DND-41 (cell line): Measurements from ENCODE around the gene FST.

Source experiments
- ATAC-seq: fragments of 200-7000 bp; cut with Tn5 transposase; 3 replicates; pipeline ENCODE4 v1.9.1; 2021; ENCODE audit warnings: low read depth; ENCODE audit not compliant: insufficient read depth
- DNase-seq: peaks from one replicate; pipeline ENCODE4 v3.0.0-alpha.2; 2020
- H2AFZ ChIP-seq: 2 replicates; pipeline ENCODE4 v1.6.0; 2012; ENCODE audit warnings: low read depth, low read length
- H3K27ac ChIP-seq: 2 replicates; pipeline ENCODE4 v1.5.1; 2012; ENCODE audit warnings: low read length, inconsistent platforms
- H3K27me3 ChIP-seq: fragments of 200-600 bp; sonication (generic); 2 replicates; pipeline ENCODE4 v1.6.0; 2012; ENCODE audit warnings: low read length, mild to moderate bottlenecking, inconsistent platforms; ENCODE audit not compliant: insufficient read depth, poor library complexity
- H3K36me3 ChIP-seq: 2 replicates; pipeline ENCODE4 v1.5.1; 2012; ENCODE audit warnings: low read length, inconsistent platforms; ENCODE audit not compliant: insufficient read depth
- H3K4me1 ChIP-seq: 2 replicates; pipeline ENCODE4 v1.5.1; 2012; ENCODE audit warnings: mild to moderate bottlenecking, low read length; ENCODE audit not compliant: insufficient read depth
- H3K4me2 ChIP-seq: 2 replicates; pipeline ENCODE4 v1.6.0; 2012; ENCODE audit warnings: mild to moderate bottlenecking, moderate library complexity, low read length, inconsistent platforms; ENCODE audit not compliant: insufficient read depth
- H3K4me3 ChIP-seq, 2 experiments: fragments of 200-600 bp in 1 of 2; shearing (Covaris generic) in 1 of 2; 2 replicates each; pipeline ENCODE4 v1.5.1; 2012 to 2016; ENCODE audit warnings: inconsistent platforms in 2 of 2, low read length in 2 of 2, mild to moderate bottlenecking in 2 of 2, low read depth in 1 of 2, moderate library complexity in 1 of 2
- H3K79me2 ChIP-seq: 2 replicates; pipeline ENCODE4 v1.6.0; 2012; ENCODE audit warnings: low read length, inconsistent platforms; ENCODE audit not compliant: insufficient read depth
- H3K9ac ChIP-seq: 2 replicates; pipeline ENCODE4 v1.6.0; 2012; ENCODE audit warnings: low read depth, mild to moderate bottlenecking, inconsistent platforms, low read length, moderate library complexity
- H3K9me3 ChIP-seq: 2 replicates; pipeline ENCODE4 v1.5.1; 2012; ENCODE audit warnings: low read length, moderate library complexity, mild to moderate bottlenecking, inconsistent platforms; ENCODE audit not compliant: insufficient read depth, severe bottlenecking
- H4K20me1 ChIP-seq: 2 replicates; pipeline ENCODE4 v1.6.0; 2012; ENCODE audit warnings: low read length; ENCODE audit not compliant: insufficient read depth
- CTCF ChIP-seq: IDR thresholded peaks from 2 replicates; pipeline ENCODE4 v1.5.1; 2012; ENCODE audit warnings: borderline replicate concordance, low read length, moderate library complexity, mild to moderate bottlenecking; ENCODE audit not compliant: poor library complexity, severe bottlenecking; ENCODE audit errors: extremely low read depth
- EZH2 ChIP-seq: IDR thresholded peaks from 3 replicates; pipeline ENCODE4 v1.6.1; 2012; ENCODE audit warnings: borderline replicate concordance, low read depth, mild to moderate bottlenecking, moderate library complexity, low read length, inconsistent platforms; ENCODE audit not compliant: severe bottlenecking

The FST gene

DNA sequence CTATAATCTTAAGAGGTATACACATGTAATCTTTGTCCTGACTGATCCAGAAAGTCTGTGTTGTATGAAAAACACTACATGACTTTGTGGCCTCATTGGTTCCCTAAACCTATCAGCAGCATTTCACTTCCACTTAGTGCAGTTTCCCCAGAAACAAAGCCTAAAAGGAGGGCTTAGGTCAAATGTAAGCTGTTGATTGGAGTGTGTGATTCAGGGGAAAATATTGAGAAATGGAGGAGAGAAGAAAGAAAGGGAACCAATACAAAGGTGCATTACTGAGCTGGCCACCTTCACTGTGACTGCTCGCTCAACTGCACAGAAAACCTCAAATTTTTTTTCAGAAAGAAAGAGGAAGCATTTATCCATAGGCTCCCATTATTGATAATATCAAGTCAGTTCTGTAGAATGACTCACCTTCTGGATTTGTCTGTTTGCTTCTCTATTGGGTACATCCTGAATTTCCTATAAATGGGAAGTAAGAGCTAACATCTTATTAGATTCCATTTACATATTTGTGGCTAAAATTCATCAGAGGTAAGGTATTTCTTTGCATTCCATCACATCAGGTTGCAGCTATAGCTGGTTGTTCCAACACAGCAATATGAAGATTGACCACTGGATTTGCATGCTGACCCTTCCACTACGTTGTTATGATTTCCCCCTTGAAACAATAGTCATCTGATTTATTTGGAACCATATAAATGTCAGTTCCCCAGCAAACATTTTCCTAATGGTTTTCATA, 10.3 kb upstream of the FST start:
- no peak overlapping the region for H3K27ac ChIP-seq
- no peak overlapping the region for H2AFZ ChIP-seq
- no peaks in the 10 kb centered on the region for H3K79me2 ChIP-seq
- ATAC-seq (no peak), DNase-seq (no peak)
- H3K9me3 ChIP-seq = no peaks in the 10 kb centered on the region
- no peaks in the 10 kb centered on the region for H4K20me1 ChIP-seq
- H3K9ac ChIP-seq = no peak overlapping the region
- H3K4me1 ChIP-seq = no peaks in the 10 kb centered on the region
- H3K4me3 ChIP-seq = no peak overlapping the region
- H3K36me3 ChIP-seq = no peaks in the 10 kb centered on the region
- no peak for TF ChIP-seq CTCF
- TF ChIP-seq EZH2 = no peak
- H3K27me3 ChIP-seq = no peaks in the 10 kb centered on the region
- no peak overlapping the region for H3K4me2 ChIP-seq

- Histone ChIP-seq H3K9ac (no peak overlapping the region), H4K20me1 (no peaks in the 10 kb centered on the region), H3K27ac (no peak overlapping the region), H3K9me3 (no peaks in the 10 kb centered on the region), H3K4me3 (no peak overlapping the region), H3K4me2 (no peak overlapping the region), H2AFZ (no peak overlapping the region), H3K36me3 (no peaks in the 10 kb centered on the region), H3K79me2 (no peaks in the 10 kb centered on the region), H3K4me1 (no peaks in the 10 kb centered on the region), H3K27me3 (peaks cover 4% of the 10 kb centered on the region)
- ATAC-seq (no peak), DNase-seq (no peak)
- TF ChIP-seq EZH2 (no peak), CTCF (no peak)
Observed at GRCh38 chr5:53472279-53472678, 8.2 kb upstream of the FST start.

GRCh38 chr5:53472720-53473510, 7.5 kb upstream of the FST start:
- Histone ChIP-seq H3K4me1 (no peaks in the 10 kb centered on the region), H3K4me3 (no peak overlapping the region), H3K4me2 (no peak overlapping the region), H3K27me3 (peaks cover 4% of the 10 kb centered on the region), H3K79me2 (no peaks in the 10 kb centered on the region), H3K9me3 (no peaks in the 10 kb centered on the region), H3K27ac (no peak overlapping the region), H3K36me3 (no peaks in the 10 kb centered on the region), H4K20me1 (no peaks in the 10 kb centered on the region), H2AFZ (no peak overlapping the region), H3K9ac (no peak overlapping the region)
- no peak for TF ChIP-seq CTCF
- no peak for TF ChIP-seq EZH2
- ATAC-seq (no peak), DNase-seq (no peak)
